HepG2 (cell line): Measurements from ENCODE around the gene SIVA1. TPM values are rescaled to one million over a fixed set of nuclear protein-coding genes. Genes with fewer than 3 reads are reported as not detected.

Source experiments
- AHR ChIP-seq: IDR thresholded peaks from 2 replicates; pipeline ENCODE4 v1.6.1; 2018; ENCODE audit warnings: missing genetic modification reagents, missing compliant biosample characterization
- BCL6 ChIP-seq: IDR thresholded peaks from 2 replicates; pipeline ENCODE4 v1.6.1; 2016; ENCODE audit warnings: missing genetic modification reagents, missing compliant biosample characterization
- FOXC1 ChIP-seq: sonication (generic); formaldehyde crosslinking; IDR thresholded peaks from 2 replicates; pipeline ENCODE4 v1.8.0; 2022; ENCODE audit warnings: mild to moderate bottlenecking, missing genetic modification reagents, borderline replicate concordance
- JARID2 ChIP-seq: sonication (generic); formaldehyde crosslinking; IDR thresholded peaks from 2 replicates; pipeline ENCODE4 v1.8.1; 2023; ENCODE audit warnings: missing genetic modification reagents, inconsistent platforms; ENCODE audit not compliant: insufficient replicate concordance
- MIXL1 ChIP-seq: IDR thresholded peaks from 2 replicates; pipeline ENCODE4 v1.6.1; 2016
- MYNN ChIP-seq: sonication (generic); formaldehyde crosslinking; IDR thresholded peaks from 2 replicates; pipeline ENCODE4 v1.4.0; 2020; ENCODE audit warnings: mild to moderate bottlenecking, low read depth, missing genetic modification reagents
- NFYC ChIP-seq: IDR thresholded peaks from 2 replicates; pipeline ENCODE4 v1.6.1; 2016; ENCODE audit warnings: missing genetic modification reagents, missing compliant biosample characterization
- PCBP2 ChIP-seq: fragments of 200-400 bp; formaldehyde crosslinking; optimal IDR thresholded peaks from 2 replicates; pipeline ENCODE3; 2018; ENCODE audit warnings: low read length, low read depth; ENCODE audit not compliant: poor library complexity, severe bottlenecking
- PHF21A ChIP-seq: sonication (generic); formaldehyde crosslinking; IDR thresholded peaks from 2 replicates; pipeline ENCODE4 v1.5.0; 2020; ENCODE audit warnings: mild to moderate bottlenecking, missing genetic modification reagents
- PRDM4 ChIP-seq: sonication (generic); formaldehyde crosslinking; IDR thresholded peaks from 2 replicates; pipeline ENCODE4 v1.9.0; 2021; ENCODE audit warnings: missing genetic modification reagents, borderline replicate concordance
- RAD21 ChIP-seq: fragments of 450-650 bp; formaldehyde crosslinking; IDR thresholded peaks from 2 replicates; pipeline ENCODE4 v1.5.0; 2020; ENCODE audit warnings: mild to moderate bottlenecking
- SIX4 ChIP-seq: sonication (generic); formaldehyde crosslinking; IDR thresholded peaks from 2 replicates; pipeline ENCODE4 v1.4.0; 2020; ENCODE audit warnings: missing genetic modification reagents
- SMARCE1 ChIP-seq: fragments of 450-650 bp; IDR thresholded peaks from 2 replicates; pipeline ENCODE4 v1.6.1; 2017; ENCODE audit warnings: borderline replicate concordance
- SOX13 ChIP-seq, 3 experiments: fragments of 450-650 bp in 1 of 3; sonication (generic) in 1 of 3; formaldehyde crosslinking in 1 of 3; IDR thresholded peaks in 2 of 3; conservative IDR thresholded peaks in 1 of 3; 2 replicates each; pipeline versions ENCODE4 v1.5.0 to v1.6.1; 2016 to 2020; ENCODE audit warnings: antibody characterized with exemption in 1 of 3, mild to moderate bottlenecking in 1 of 3, missing compliant biosample characterization in 1 of 3, missing genetic modification reagents in 1 of 3, moderate library complexity in 1 of 3
- SP5 ChIP-seq: IDR thresholded peaks from 2 replicates; pipeline ENCODE4 v1.6.1; 2016; ENCODE audit warnings: low read depth, borderline replicate concordance
- SYNCRIP ChIP-seq: fragments of 200-400 bp; formaldehyde crosslinking; IDR thresholded peaks from 2 replicates; pipeline ENCODE4 v1.6.1; 2018; ENCODE audit warnings: mild to moderate bottlenecking, low read depth, low read length; ENCODE audit not compliant: insufficient read depth
- TAF15 ChIP-seq: fragments of 200-400 bp; formaldehyde crosslinking; IDR thresholded peaks from one replicate; pipeline ENCODE4 v1.6.1; 2018; ENCODE audit warnings: mild to moderate bottlenecking, low read depth, low read length; ENCODE audit not compliant: poor library complexity, severe bottlenecking
- WIZ ChIP-seq: sonication (generic); formaldehyde crosslinking; IDR thresholded peaks from 2 replicates; pipeline ENCODE4 v1.5.1; 2020; ENCODE audit warnings: mild to moderate bottlenecking, missing genetic modification reagents
- ZMAT5 ChIP-seq: sonication (generic); formaldehyde crosslinking; IDR thresholded peaks from 2 replicates; pipeline ENCODE4 v1.5.0; 2020; ENCODE audit warnings: mild to moderate bottlenecking, low read depth, missing genetic modification reagents, borderline replicate concordance
- ZNF121 ChIP-seq: sonication (generic); formaldehyde crosslinking; IDR thresholded peaks from 2 replicates; pipeline ENCODE4 v1.5.0; 2020; ENCODE audit warnings: mild to moderate bottlenecking, missing genetic modification reagents
- ZNF263 ChIP-seq: sonication (generic); formaldehyde crosslinking; IDR thresholded peaks from 2 replicates; pipeline ENCODE4 v1.4.0; 2020; ENCODE audit warnings: missing genetic modification reagents
- ZNF280B ChIP-seq: sonication (generic); formaldehyde crosslinking; IDR thresholded peaks from 2 replicates; pipeline ENCODE4 v1.5.0; 2020; ENCODE audit warnings: missing genetic modification reagents, mild to moderate bottlenecking, borderline replicate concordance
- ZNF337 ChIP-seq: sonication (generic); formaldehyde crosslinking; IDR thresholded peaks from 2 replicates; pipeline ENCODE4 v1.5.1; 2020; ENCODE audit warnings: missing genetic modification reagents, low read depth, mild to moderate bottlenecking, borderline replicate concordance
- ZNF383 ChIP-seq: sonication (generic); formaldehyde crosslinking; IDR thresholded peaks from 2 replicates; pipeline ENCODE4 v1.4.0; 2020; ENCODE audit warnings: missing genetic modification reagents, mild to moderate bottlenecking, borderline replicate concordance
- ZNF430 ChIP-seq: sonication (generic); formaldehyde crosslinking; IDR thresholded peaks from 2 replicates; pipeline ENCODE4 v1.9.0; 2021; ENCODE audit warnings: mild to moderate bottlenecking, missing genetic modification reagents
- ZNF772 ChIP-seq: sonication (generic); formaldehyde crosslinking; IDR thresholded peaks from 2 replicates; pipeline ENCODE4 v1.5.0; 2020; ENCODE audit warnings: mild to moderate bottlenecking, missing genetic modification reagents
- polyA plus RNA-seq, 8 experiments: library from polyadenylated mRNA; depleted of rRNA in 3 of 8; stranded (reverse) in 7 of 8; unstranded in 1 of 8; fragments of >200 nt; fragmentation: Illumina TruSeq in 4 of 8; extraction: Trizol in 4 of 8; gene quantifications; 2 replicates each; pipeline versions ENCODE4 v1.2.1 to v1.2.3, GENCODE V29; 2011 to 2016; ENCODE audit warnings: low read depth in 4 of 8, missing spikeins in 1 of 8, mixed read lengths in 1 of 8; ENCODE audit not compliant: insufficient read depth in 1 of 8
- total RNA-seq, 5 experiments: library from RNA; depleted of rRNA; stranded (reverse); fragments of >200 nt; fragmentation: Illumina TruSeq; extraction: Trizol; gene quantifications; 2 replicates each; pipeline ENCODE4 v1.2.3, GENCODE V29; 2016; ENCODE audit warnings: low read depth in 1 of 5

The SIVA1 gene
- total and polyA plus RNA-seq, 2 of the 13 experiments (the other 11 are each of a cell fraction or from before 2014, with no cell fraction given): 123 to 186 TPM

GRCh38 chr14:104752735-104753527 is at the start of gene SIVA1 (continued):
- TF ChIP-seq SMARCE1 (no peak), ZMAT5 (CRISPR knock-in tag) (0 out of 2 replicates have a peak, but pooled peaks have one; percentile 91), NFYC (CRISPR knock-in tag) (peak; percentile 96), ZNF430 (peak; percentile 92), ZNF337 (no peak), SIX4 (CRISPR knock-in tag) (no peak), SP5 (peak; percentile 86), PRDM4 (CRISPR knock-in tag) (no peak), SOX13 (IDR thresholded peaks at IDR 0.05) (no peak), SOX13 (CRISPR knock-in tag; conservative IDR thresholded peaks at IDR 0.05 in 1 of 2, IDR thresholded peaks at IDR 0.05 in 1 of 2) (peak in 1 of 2 experiments; percentile 37; a peak in 2 of 4 replicates), JARID2 (no peak), AHR (CRISPR knock-in tag) (peak; percentile 33; the same call in 1 of the 2 replicates), TAF15 (no peak), ZNF772 (CRISPR knock-in tag) (peak; percentile 76; the same call in 1 of the 2 replicates), ZNF263 (CRISPR knock-in tag) (0 out of 2 replicates have a peak, but pooled peaks have one; percentile 35), BCL6 (CRISPR knock-in tag) (no peak; the same call in 1 of the 2 replicates), RAD21 (CRISPR knock-in tag) (peak; percentile 58), PCBP2 (no peak), MIXL1 (CRISPR knock-in tag) (no peak), SYNCRIP (no peak), WIZ (CRISPR knock-in tag) (peak; percentile 58), ZNF121 (CRISPR knock-in tag) (0 out of 2 replicates have a peak, but pooled peaks have one; percentile 10), FOXC1 (CRISPR knock-in tag) (peak; percentile 32; the same call in 1 of the 2 replicates), ZNF280B (CRISPR knock-in tag) (no peak; the same call in 1 of the 2 replicates), ZNF383 (peak; percentile 69; the same call in 1 of the 2 replicates), MYNN (no peak), PHF21A (CRISPR knock-in tag) (peak; percentile 85)
